Hippocampal formation (tissue), 2 donors: ENCODE measurements around the gene SNAP23.
"Not testable (repeated sequence)": the region's sequence is repeated elsewhere in the genome, so short reads cannot be mapped to it uniquely, and the experiment has no call there.

Experiments used
- DNase-seq, 2 donors: peaks; one replicate each; lab custom pipeline; 2025; lab: John Stamatoyannopoulos, UW

Gene SNAP23

GRCh38 chr15:42498212-42499068 is 3.0 kb downstream of the SNAP23 start:
- no peak for DNase-seq

- no peak for DNase-seq
Observed at GRCh38 chr15:42499858-42500609, 4.6 kb downstream of the SNAP23 start.

GRCh38 chr15:42502477-42502876 is 7.0 kb downstream of the SNAP23 start:
- DNase-seq: no peak

- DNase-seq: no peak
Observed at GRCh38 chr15:42503825-42504224, 8.4 kb downstream of the SNAP23 start.

GRCh38 chr15:42504631-42505030 is 9.2 kb downstream of the SNAP23 start:
- no peak for DNase-seq

- DNase-seq: no peak
Observed at GRCh38 chr15:42507514-42507913, 12.1 kb downstream of the SNAP23 start.

- DNase-seq: no peak
Observed at GRCh38 chr15:42508263-42508690, 12.8 kb downstream of the SNAP23 start.

- DNase-seq: no peak
Observed at GRCh38 chr15:42510258-42511006, 15.0 kb downstream of the SNAP23 start.

GRCh38 chr15:42511007-42511391 is 15.6 kb downstream of the SNAP23 start:
- no peak for DNase-seq

- DNase-seq: no peak
Observed at GRCh38 chr15:42523331-42523730, 27.9 kb downstream of the SNAP23 start.

GRCh38 chr15:42528970-42529369 is 33.5 kb downstream of the SNAP23 start:
- no peak for DNase-seq

- DNase-seq: no peak
Observed at GRCh38 chr15:42533246-42533645, 37.8 kb downstream of the SNAP23 start.

GRCh38 chr15:42544853-42545629 is 49.6 kb downstream of the SNAP23 start:
- DNase-seq: peak in 1 of 2 donors; percentile 3

- no peak for DNase-seq
Observed at GRCh38 chr15:42547918-42548248, 52.4 kb downstream of the SNAP23 start.

GRCh38 chr15:42548249-42549031 is 53.0 kb downstream of the SNAP23 start, which contains the start of the genes HAUS2 and LRRC57:
TSS of gene HAUS2 (plus strand) at chr15:42548838. CDS start at chr15:42548873, 35 bp downstream.
TSS of gene LRRC57 (minus strand) at chr15:42548793. CDS start at chr15:42548434, 359 bp downstream.
- DNase-seq: peak; percentile 58 to 75

- DNase-seq: no peak
Observed at GRCh38 chr15:42549032-42549491, 53.6 kb downstream of the SNAP23 start.

- DNase-seq: no peak
Observed at GRCh38 chr15:42549741-42550392, 54.4 kb downstream of the SNAP23 start.

- DNase-seq: no peak
Observed at GRCh38 chr15:42553554-42553953, 58.1 kb downstream of the SNAP23 start.

GRCh38 chr15:42556550-42557207 is 61.2 kb downstream of the SNAP23 start:
- not testable (repeated sequence) for DNase-seq
